Measurements from ENCODE around the gene URB1. TPM values are rescaled to one million over a fixed set of nuclear protein-coding genes. Genes with fewer than 3 reads are reported as not detected.
A peak's percentile ranks its signal among the peaks of the same experiment; 100 is the strongest.
"Not testable (repeated sequence)": the region's sequence is repeated elsewhere in the genome, so short reads cannot be mapped to it uniquely, and the experiment has no call there.

Gene URB1
- total and polyA plus RNA-seq, 7 experiments from 2014 or later, result 1.8 to 20.6 (median 15.3) TPM

DNA sequence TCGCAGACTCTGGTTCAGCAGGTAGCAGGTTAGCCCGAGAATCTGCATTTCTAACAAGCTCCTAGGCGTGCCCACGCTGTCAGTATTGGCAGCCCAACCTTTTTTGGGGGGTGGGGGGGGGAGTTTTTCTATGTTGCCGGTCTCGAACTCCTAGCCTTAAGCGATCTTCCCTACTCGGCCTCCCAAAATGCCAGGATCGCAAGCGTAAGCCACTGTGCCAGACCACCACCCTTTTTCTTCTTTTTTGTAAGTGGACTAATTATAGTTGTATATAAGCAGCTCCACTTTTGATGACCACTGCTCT is 113.5 kb downstream of the URB1 start:
- no peaks in the 10 kb centered on the region for H3K9me3 ChIP-seq (ENCODE audit: control insufficient read depth in 2 of 3, low read length in 3 of 3)
- no peak for DNase-seq
- ATAC-seq, result no peak
- peak overlapping the region; percentile 90 for H3K4me3 ChIP-seq (ENCODE audit: low read length)
- Mint-ChIP-seq H3K4me3 (peak overlapping the region; percentile 95 to 100 (median 98)), H3K27ac (peak overlapping the region; percentile 90 to 97 (median 94)), H3K9me3 (peaks cover 0 to 6% (median 0%) of the 10 kb centered on the region in 11 donors), H3K27me3 (no peaks in the 10 kb centered on the region), H3K36me3 (peaks cover 0 to 14% (median 4%) of the 10 kb centered on the region in 5 donors), H3K4me1 (peaks cover 8 to 36% (median 33%) of the 10 kb centered on the region in 7 donors)
- H3K4me1 ChIP-seq (ENCODE audit: control insufficient read depth in 2 of 2, insufficient read depth in 2 of 2, low read length in 2 of 2), result peaks cover 14 to 16% of the 10 kb centered on the region in 2 donors
- H3K36me3 ChIP-seq (ENCODE audit: control insufficient read depth in 2 of 3, insufficient read depth in 3 of 3, low read length in 3 of 3), result peaks cover 0 to 6% (median 0%) of the 10 kb centered on the region in 3 experiments
- ChIA-PET CTCF (interaction anchor here (1.2 kb wide), 1 partner anchor 10 kb away, joined by 3 read pairs; no protein-coding TSS in a partner anchor), POLR2A (interaction anchor here (0.5 to 0.7 kb wide), 3 partner anchors 10 to 477 kb away, joined by 3 read pairs; no protein-coding TSS in a partner anchor)
- H3K27me3 ChIP-seq (ENCODE audit: control insufficient read depth in 2 of 2, insufficient read depth in 2 of 2, low read length in 2 of 2), result no peaks in the 10 kb centered on the region
- intact Hi-C loops (cut with micrococcal nuclease), result loop anchor here (1.0 to 5.0 kb wide), 16 partner anchors 113 to 1363 kb away; partner anchors contain the start of genes ITSN1 (in 2 of the 2), SCAF4 (in 2 of the 2), SYNJ1 (in 2 of the 2) and CFAP298 (in 1 of the 2)
- H3K27ac ChIP-seq (ENCODE audit: low read depth, low read length), result peak overlapping the region; percentile 70

DNA sequence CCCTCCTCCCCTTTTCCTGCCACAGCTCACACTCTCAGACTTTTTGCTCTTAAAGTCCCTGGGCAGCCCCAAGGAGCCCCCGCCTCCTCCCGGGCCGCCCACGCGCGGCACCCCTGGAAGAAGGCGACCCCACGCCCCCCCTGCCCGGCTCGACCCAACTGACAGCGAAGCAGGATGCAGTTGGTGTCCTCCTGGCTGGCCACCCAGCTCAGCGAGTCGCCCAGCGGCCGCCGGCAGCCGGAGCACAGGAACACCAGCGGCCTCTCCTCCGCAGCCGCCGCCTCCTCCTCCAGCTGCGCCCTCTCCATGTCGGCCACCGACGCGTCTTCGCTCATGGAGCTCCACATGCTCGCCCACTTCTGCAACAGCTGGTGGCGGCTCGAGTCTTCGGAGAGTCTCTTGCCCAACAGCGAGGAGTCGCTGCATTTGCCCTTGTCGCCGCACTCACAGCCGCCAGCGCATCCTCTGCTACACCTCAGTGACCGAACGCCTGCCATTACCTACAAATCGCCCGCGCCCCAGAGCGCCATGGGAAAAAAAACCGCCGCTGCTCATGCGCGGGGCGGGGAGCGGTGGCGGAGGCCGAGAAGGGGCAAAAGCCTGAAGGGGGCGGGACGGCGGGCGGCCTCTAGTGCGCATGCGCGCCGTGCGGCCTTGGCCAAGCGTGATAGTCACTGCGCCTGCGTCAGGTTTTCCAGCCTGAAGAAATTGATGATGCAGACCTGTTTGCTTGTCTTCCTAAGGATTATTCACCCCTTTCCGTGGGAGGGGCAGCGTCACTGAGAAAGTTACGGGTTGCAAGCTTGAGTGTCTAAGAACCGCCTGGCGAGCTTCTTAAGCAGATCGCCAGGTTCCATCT is 114.1 kb downstream of the URB1 start, which contains the start of gene MIS18A:
TSS of gene MIS18A (minus strand) at position 532 of the 859 bp plus-strand sequence. CDS start at position 497, 35 bp downstream.
- Mint-ChIP-seq H3K9me3 (peaks cover 0 to 6% (median 0%) of the 10 kb centered on the region in 11 donors), H3K4me3 (peak within 1 kb of the TSS; percentile 95 to 100 (median 98)), H3K27me3 (no peaks in the 10 kb centered on the region), H3K4me1 (peaks cover 8 to 36% (median 33%) of the 10 kb centered on the region in 7 donors), H3K27ac (peak within 1 kb of the TSS; percentile 90 to 97 (median 94)), H3K36me3 (peaks cover 0 to 14% (median 4%) of the 10 kb centered on the region in 5 donors)
- CTCF ChIA-PET, result interaction anchor here (1.2 kb wide), 1 partner anchor 9 kb away, joined by 3 read pairs; no protein-coding TSS in a partner anchor
- intact Hi-C loops (cut with micrococcal nuclease), result loop anchor here (1.0 to 5.0 kb wide), 16 partner anchors 114 to 1364 kb away; partner anchors contain the start of genes ITSN1 (in 2 of the 2), SCAF4 (in 2 of the 2), SYNJ1 (in 2 of the 2) and CFAP298 (in 1 of the 2)
- Histone ChIP-seq H3K27ac (ENCODE audit: low read depth, low read length) (peak within 1 kb of the TSS; percentile 70), H3K9me3 (ENCODE audit: control insufficient read depth in 2 of 3, low read length in 3 of 3) (no peaks in the 10 kb centered on the region), H3K36me3 (ENCODE audit: control insufficient read depth in 2 of 3, insufficient read depth in 3 of 3, low read length in 3 of 3) (peaks cover 0 to 8% (median 0%) of the 10 kb centered on the region in 3 experiments), H3K27me3 (ENCODE audit: control insufficient read depth in 2 of 2, insufficient read depth in 2 of 2, low read length in 2 of 2) (no peaks in the 10 kb centered on the region), H3K4me3 (ENCODE audit: low read length) (peak within 1 kb of the TSS; percentile 90), H3K4me1 (ENCODE audit: control insufficient read depth in 2 of 2, insufficient read depth in 2 of 2, low read length in 2 of 2) (peaks cover 14 to 16% of the 10 kb centered on the region in 2 donors)
- peak; percentile 97 for ATAC-seq
- DNase-seq, result peak; percentile 92 to 98 (median 95)
- POLR2A ChIA-PET, result interaction anchor here (0.5 to 0.7 kb wide), 3 partner anchors 9 to 477 kb away, joined by 3 read pairs; no protein-coding TSS in a partner anchor

DNA sequence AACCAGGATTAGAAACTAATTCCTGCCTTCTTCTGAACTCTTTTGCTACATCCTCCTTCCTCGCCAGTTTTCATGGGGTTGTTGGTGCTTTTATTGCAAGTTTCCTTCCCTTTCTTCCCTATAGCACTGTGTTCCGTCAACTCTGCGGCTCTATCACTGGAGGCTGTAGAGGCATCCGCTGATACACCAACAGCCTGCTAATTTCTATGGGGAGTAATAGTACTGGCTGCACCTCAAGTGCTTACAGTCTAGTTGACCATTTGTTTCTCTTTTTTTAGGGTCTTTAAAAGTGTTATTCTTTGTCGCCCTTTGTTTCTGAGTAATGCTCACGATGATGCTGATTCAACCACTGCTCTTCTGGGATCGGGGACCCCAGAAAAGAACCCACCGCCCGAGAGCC is 114.7 kb downstream of the URB1 start:
- H3K27me3 Mint-ChIP-seq, result no peaks in the 10 kb centered on the region
- H3K4me1 ChIP-seq (ENCODE audit: control insufficient read depth in 2 of 2, insufficient read depth in 2 of 2, low read length in 2 of 2), result peaks cover 14 to 16% of the 10 kb centered on the region in 2 donors
- H3K9me3 Mint-ChIP-seq, result peaks cover 0 to 6% (median 0%) of the 10 kb centered on the region in 11 donors
- H3K4me3 ChIP-seq (ENCODE audit: low read length), result peak overlapping the region; percentile 90
- intact Hi-C loops (cut with micrococcal nuclease), result loop anchor here (2.0 to 5.0 kb wide), 10 partner anchors 291 to 1365 kb away; partner anchors contain the start of genes ITSN1 (in 2 of the 2), CRYZL1 (in 1 of the 2), PAXBP1 (in 1 of the 2) and SCAF4 (in 1 of the 2)
- ChIA-PET CTCF (no interaction called here), POLR2A (no interaction called here)
- peak overlapping the region; percentile 95 to 100 (median 98) for H3K4me3 Mint-ChIP-seq
- DNase-seq, result peak in 1 of 9 donors; percentile 0
- no peaks in the 10 kb centered on the region for H3K27me3 ChIP-seq (ENCODE audit: control insufficient read depth in 2 of 2, insufficient read depth in 2 of 2, low read length in 2 of 2)
- peaks cover 0 to 14% (median 4%) of the 10 kb centered on the region in 5 donors for H3K36me3 Mint-ChIP-seq
- no peaks in the 10 kb centered on the region for H3K9me3 ChIP-seq (ENCODE audit: control insufficient read depth in 2 of 3, low read length in 3 of 3)
- ATAC-seq, result no peak
- peaks cover 8 to 36% (median 33%) of the 10 kb centered on the region in 7 donors for H3K4me1 Mint-ChIP-seq
- peaks cover 0 to 13% (median 0%) of the 10 kb centered on the region in 3 experiments for H3K36me3 ChIP-seq (ENCODE audit: control insufficient read depth in 2 of 3, insufficient read depth in 3 of 3, low read length in 3 of 3)
- H3K27ac ChIP-seq (ENCODE audit: low read depth, low read length), result peak overlapping the region; percentile 70
- peak overlapping the region; percentile 7 to 96 (median 84) for H3K27ac Mint-ChIP-seq

DNA sequence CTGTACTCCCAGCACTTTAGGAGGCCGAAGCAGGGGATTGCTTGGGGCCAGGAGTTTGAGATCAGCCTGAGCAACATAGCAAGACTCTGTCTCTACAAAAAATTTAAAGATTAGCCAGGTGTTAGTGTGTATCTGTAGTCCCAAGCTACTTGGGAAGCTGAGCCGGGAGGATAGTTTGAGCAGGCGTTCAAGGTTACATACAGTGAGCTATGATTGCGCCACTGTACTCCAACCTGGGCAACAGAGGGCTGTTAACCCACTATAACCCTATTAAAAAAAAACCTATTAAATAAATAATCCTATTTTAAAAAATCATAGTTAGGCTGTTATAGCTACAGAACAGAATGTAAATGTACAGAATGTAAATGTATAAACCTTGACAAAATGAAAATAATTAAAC is 116.1 kb downstream of the URB1 start:
- Mint-ChIP-seq H3K9me3 (peaks cover 0 to 6% (median 0%) of the 10 kb centered on the region in 11 donors), H3K27ac (no peak overlapping the region), H3K4me3 (peak overlapping the region in 5 of 10 donors; percentile 32 to 60 (median 54)), H3K4me1 (peaks cover 8 to 36% (median 33%) of the 10 kb centered on the region in 7 donors), H3K36me3 (peaks cover 0 to 16% (median 0%) of the 10 kb centered on the region in 5 donors), H3K27me3 (no peaks in the 10 kb centered on the region)
- CTCF ChIA-PET, result no interaction called here
- Histone ChIP-seq H3K4me1 (ENCODE audit: control insufficient read depth in 2 of 2, insufficient read depth in 2 of 2, low read length in 2 of 2) (peaks cover 14 to 16% of the 10 kb centered on the region in 2 donors), H3K27me3 (ENCODE audit: control insufficient read depth in 2 of 2, insufficient read depth in 2 of 2, low read length in 2 of 2) (no peaks in the 10 kb centered on the region), H3K36me3 (ENCODE audit: control insufficient read depth in 2 of 3, insufficient read depth in 3 of 3, low read length in 3 of 3) (peaks cover 0 to 21% (median 0%) of the 10 kb centered on the region in 3 experiments), H3K9me3 (ENCODE audit: control insufficient read depth in 2 of 3, low read length in 3 of 3) (no peaks in the 10 kb centered on the region), H3K27ac (ENCODE audit: low read depth, low read length) (no peak overlapping the region), H3K4me3 (ENCODE audit: low read length) (no peak overlapping the region)
- no peak for DNase-seq
- intact Hi-C loops (cut with micrococcal nuclease), result loop anchor here (5.0 kb wide), 5 partner anchors 326 to 1366 kb away; partner anchors contain the start of genes CRYZL1 (in 1 of the 2), ITSN1 (in 1 of the 2), PAXBP1 (in 1 of the 2) and SYNJ1 (in 1 of the 2)
- POLR2A ChIA-PET, result interaction anchor here (0.6 kb wide), 2 partner anchors 14 to 647 kb away, joined by 3 to 4 read pairs; no protein-coding TSS in a partner anchor
- ATAC-seq, result no peak

DNA sequence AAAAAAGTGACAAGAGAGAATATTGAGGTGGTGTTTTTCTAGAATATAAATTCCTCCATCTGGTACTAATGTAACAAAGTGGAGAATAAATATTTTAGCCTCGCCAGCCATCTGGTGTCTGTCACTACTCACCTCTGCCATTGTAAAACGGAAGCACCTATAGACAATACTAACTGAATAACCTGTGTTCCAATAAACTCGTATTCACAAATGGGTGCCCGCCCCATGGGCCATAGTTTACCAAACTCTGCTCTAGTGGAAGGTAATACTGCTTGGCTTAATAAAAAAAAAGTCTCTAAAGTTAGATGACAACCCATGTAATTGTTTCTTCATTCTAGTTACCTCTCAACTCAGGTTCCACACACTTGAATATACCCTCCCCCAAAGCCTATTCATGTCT is 122.1 kb downstream of the URB1 start:
- Mint-ChIP-seq H3K4me1 (peaks cover 0 to 11% (median 3%) of the 10 kb centered on the region in 7 donors), H3K27ac (no peak overlapping the region), H3K36me3 (peaks cover 0 to 44% (median 17%) of the 10 kb centered on the region in 5 donors), H3K9me3 (no peaks in the 10 kb centered on the region), H3K4me3 (no peak overlapping the region), H3K27me3 (no peaks in the 10 kb centered on the region)
- Histone ChIP-seq H3K4me1 (ENCODE audit: control insufficient read depth in 2 of 2, insufficient read depth in 2 of 2, low read length in 2 of 2) (no peaks in the 10 kb centered on the region), H3K4me3 (ENCODE audit: low read length) (no peak overlapping the region), H3K27ac (ENCODE audit: low read depth, low read length) (no peak overlapping the region), H3K36me3 (ENCODE audit: control insufficient read depth in 2 of 3, insufficient read depth in 3 of 3, low read length in 3 of 3) (peaks cover 0 to 35% (median 6%) of the 10 kb centered on the region in 3 experiments), H3K27me3 (ENCODE audit: control insufficient read depth in 2 of 2, insufficient read depth in 2 of 2, low read length in 2 of 2) (no peaks in the 10 kb centered on the region), H3K9me3 (ENCODE audit: control insufficient read depth in 2 of 3, low read length in 3 of 3) (no peaks in the 10 kb centered on the region)
- ATAC-seq, result no peak
- ChIA-PET CTCF (no interaction called here), POLR2A (no interaction called here)
- intact Hi-C loops (cut with micrococcal nuclease), result no loop called here
- no peak for DNase-seq

DNA sequence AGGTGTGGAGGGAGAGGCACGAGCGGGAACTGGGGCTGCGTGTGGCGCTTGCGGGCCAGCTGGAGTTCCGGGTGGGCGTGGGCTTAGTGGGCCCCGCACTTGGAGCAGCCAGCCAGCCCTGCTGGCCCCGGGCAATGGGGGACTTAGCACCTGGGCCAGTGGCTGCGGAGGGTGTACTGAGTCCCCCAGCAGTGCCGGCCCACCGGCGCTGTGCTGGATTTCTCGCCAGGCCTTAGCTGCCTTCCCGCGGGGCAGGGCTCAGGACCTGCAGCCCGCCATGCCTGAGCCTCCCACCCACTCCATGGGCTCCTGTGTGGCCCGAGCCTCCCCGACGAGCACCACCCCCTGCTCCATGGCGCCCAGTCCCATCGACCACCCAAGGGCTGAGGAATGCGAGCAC is 127.5 kb downstream of the URB1 start:
- H3K27me3 ChIP-seq (ENCODE audit: control insufficient read depth in 2 of 2, insufficient read depth in 2 of 2, low read length in 2 of 2); DNase-seq; ATAC-seq; intact Hi-C loops (cut with micrococcal nuclease); H3K27ac Mint-ChIP-seq; H3K4me1 ChIP-seq (ENCODE audit: control insufficient read depth in 2 of 2, insufficient read depth in 2 of 2, low read length in 2 of 2); H3K4me3 ChIP-seq (ENCODE audit: low read length); CTCF ChIA-PET; H3K9me3 Mint-ChIP-seq; H3K27me3 Mint-ChIP-seq; H3K4me3 Mint-ChIP-seq; POLR2A ChIA-PET; H3K9me3 ChIP-seq (ENCODE audit: control insufficient read depth in 2 of 3, low read length in 3 of 3); H3K27ac ChIP-seq (ENCODE audit: low read depth, low read length); H3K4me1 Mint-ChIP-seq: not testable (repeated sequence)
- H3K36me3 ChIP-seq (ENCODE audit: control insufficient read depth in 2 of 3, insufficient read depth in 3 of 3, low read length in 3 of 3), result peaks cover 0 to 20% (median 6%) of the 10 kb centered on the region in 3 experiments
- peaks cover 0 to 28% (median 15%) of the 10 kb centered on the region in 5 donors for H3K36me3 Mint-ChIP-seq
